Panc1 (cell line): ENCODE data around the gene ZNF783. TPM values are rescaled to one million over a fixed set of nuclear protein-coding genes. Genes with fewer than 3 reads are reported as not detected.

ENCODE experiments used
- ATAC-seq: fragments of 200-7000 bp; cut with Tn5 transposase; 2 replicates; pipeline ENCODE4 v1.9.1; 2020; ENCODE audit warnings: mild to moderate bottlenecking, moderate library complexity
- BruUV-seq: library from RNA; stranded (reverse); fragments of 400-500 nt; replicated peaks from 2 replicates; lab custom pipeline; 2021; lab: Mats Ljungman, UMichigan
- CTCF ChIA-PET: fragments of 300-600 bp; sonication (Branson Sonifier 250); formaldehyde crosslinking; loops from one replicate; lab custom pipeline; 2022; ENCODE audit warnings: antibody characterized with exemption; lab: Charles Lee
- POLR2A ChIA-PET: fragments of 300-600 bp; sonication (Branson Sonifier 250); formaldehyde crosslinking; loops from one replicate; lab custom pipeline; 2022; ENCODE audit warnings: antibody characterized with exemption; lab: Charles Lee
- DNase-seq: peaks from one replicate; pipeline ENCODE4 v3.0.0-alpha.2; 2010; ENCODE audit warnings: low read depth, low spot score
- H3K27ac ChIP-seq: 2 replicates; pipeline ENCODE4 v1.5.1; 2011; ENCODE audit warnings: mild to moderate bottlenecking, low read length, inconsistent platforms
- H3K27me3 ChIP-seq: fragments of 200-500 bp; sonication (Bioruptor generic); 2 replicates; pipeline ENCODE4 v1.6.0; 2014; ENCODE audit warnings: low read length, inconsistent platforms; ENCODE audit not compliant: control insufficient read depth, insufficient read depth
- H3K36me3 ChIP-seq: fragments of 200-500 bp; sonication (Bioruptor generic); 2 replicates; pipeline ENCODE4 v1.5.1; 2014; ENCODE audit warnings: inconsistent platforms, mild to moderate bottlenecking, low read length, moderate library complexity; ENCODE audit not compliant: control insufficient read depth, insufficient read depth
- H3K4me1 ChIP-seq: 2 replicates; pipeline ENCODE4 v1.5.1; 2011; ENCODE audit warnings: inconsistent platforms, mild to moderate bottlenecking, low read length, moderate library complexity; ENCODE audit not compliant: control insufficient read depth, insufficient read depth
- H3K4me3 ChIP-seq, 2 experiments: 2 replicates each; pipeline ENCODE4 v1.5.1; 2011 to 2012; ENCODE audit warnings: low read depth in 2 of 2, low read length in 2 of 2, mild to moderate bottlenecking in 2 of 2, inconsistent platforms in 1 of 2, moderate library complexity in 1 of 2
- H3K9me3 ChIP-seq: fragments of 200-500 bp; sonication (Bioruptor generic); 2 replicates; pipeline ENCODE4 v1.5.1; 2014; ENCODE audit warnings: low read depth, mild to moderate bottlenecking, inconsistent platforms, low read length, moderate library complexity; ENCODE audit not compliant: control insufficient read depth, insufficient read depth
- CTCF ChIP-seq: fragments of 450-650 bp; IDR thresholded peaks from 2 replicates; pipeline ENCODE4 v1.5.1; 2017; ENCODE audit warnings: mild to moderate bottlenecking
- POLR2AphosphoS5 ChIP-seq: IDR thresholded peaks from 2 replicates; pipeline ENCODE4 v1.6.1; 2012; ENCODE audit warnings: mild to moderate bottlenecking, low read depth, low read length, moderate library complexity
- REST ChIP-seq, 2 experiments: IDR thresholded peaks; 2 replicates each; pipeline ENCODE4 v1.6.1; 2011 to 2012; ENCODE audit warnings: low read depth in 2 of 2, control low read depth in 1 of 2, low read length in 1 of 2, mild to moderate bottlenecking in 1 of 2, moderate library complexity in 1 of 2; ENCODE audit not compliant: insufficient read depth in 1 of 2
- SIN3A ChIP-seq: IDR thresholded peaks from 2 replicates; pipeline ENCODE4 v1.6.1; 2012; ENCODE audit warnings: low read depth, mild to moderate bottlenecking, low read length, moderate library complexity, borderline replicate concordance; ENCODE audit not compliant: insufficient read depth
- TCF7L2 ChIP-seq: IDR thresholded peaks from 2 replicates; pipeline ENCODE4 v1.6.1; 2011; ENCODE audit warnings: mild to moderate bottlenecking, low read depth, low read length, inconsistent platforms
- in situ Hi-C: cut with HindIII; loops from 2 replicates; pipeline ENCODE4 v1.10.0; 2016; ENCODE audit warnings: low sequenced_read_pairs, low pct_unique_long_range_greater_than_20kb
- intact Hi-C: fragments of 100-400 bp; cut with micrococcal nuclease; formaldehyde crosslinking; loops from one replicate; pipeline ENCODE4 v1.10.0; 2022; ENCODE audit not compliant: unreplicated experiment
- total RNA-seq: library from RNA; stranded (reverse); gene quantifications from one replicate; pipeline ENCODE4 v1.2.1, GENCODE V29; 2021; ENCODE audit not compliant: unreplicated experiment

ZNF783 gene
- total RNA-seq, 1 experiment from 2014 or later, result 16.6 TPM

- intact Hi-C loops (no loop called here), in situ Hi-C loops (no loop called here)
- no TSS peak for BruUV-seq
- TF ChIP-seq TCF7L2 (no peak), POLR2AphosphoS5 (no peak), SIN3A (no peak), REST (IDR thresholded peaks at IDR 0.05; ENCODE audit: insufficient read depth in 1 of 2, low read depth in 2 of 2, low read length in 1 of 2) (no peak), CTCF (no peak)
- ATAC-seq, result no peak
- no peak overlapping the region for H3K27ac ChIP-seq
- DNase-seq, result no peak
- no peaks in the 10 kb centered on the region for H3K27me3 ChIP-seq
- H3K4me1 ChIP-seq, result no peaks in the 10 kb centered on the region
- H3K4me3 ChIP-seq, result no peak overlapping the region
- POLR2A ChIA-PET, result interaction anchor here (0.7 kb wide), 1 partner anchor 8 kb away, joined by 6 read pairs; no protein-coding TSS in a partner anchor
- CTCF ChIA-PET, result interaction anchor here (0.6 kb wide), 1 partner anchor 209 kb away, joined by 6 read pairs; no protein-coding TSS in a partner anchor
- H3K9me3 ChIP-seq, result no peaks in the 10 kb centered on the region
- H3K36me3 ChIP-seq, result no peaks in the 10 kb centered on the region
These were observed 34.4 kb downstream of the ZNF783 start for GRCh38 chr7:149296368-149296767.

GRCh38 chr7:149297034-149297755 lies 35.2 kb downstream of the ZNF783 start:
- no peaks in the 10 kb centered on the region for H3K4me1 ChIP-seq
- intact Hi-C loops, result no loop called here
- TF ChIP-seq TCF7L2 (no peak), CTCF (no peak), SIN3A (no peak), REST (IDR thresholded peaks at IDR 0.05; ENCODE audit: insufficient read depth in 1 of 2, low read depth in 2 of 2, low read length in 1 of 2) (no peak), POLR2AphosphoS5 (no peak)
- CTCF ChIA-PET, result no interaction called here
- BruUV-seq, result no TSS peak
- DNase-seq, result no peak
- H3K27me3 ChIP-seq, result no peaks in the 10 kb centered on the region
- POLR2A ChIA-PET, result interaction anchor here (0.7 kb wide), 1 partner anchor 9 kb away, joined by 6 read pairs; no protein-coding TSS in a partner anchor
- no peaks in the 10 kb centered on the region for H3K36me3 ChIP-seq
- in situ Hi-C loops, result no loop called here
- H3K27ac ChIP-seq, result no peak overlapping the region
- H3K9me3 ChIP-seq, result no peaks in the 10 kb centered on the region
- no peak for ATAC-seq
- H3K4me3 ChIP-seq, result no peak overlapping the region
